Lung (tissue), 12 donors: ENCODE measurements around the gene MOGAT1. TPM values are rescaled to one million over a fixed set of nuclear protein-coding genes. Genes with fewer than 3 reads are reported as not detected.

Experiments
- ATAC-seq: fragments of 200-7000 bp; cut with Tn5 transposase; one replicate; pipeline ENCODE4 v1.9.1; 2020; ENCODE audit warnings: moderate number of reproducible peaks; ENCODE audit not compliant: insufficient read depth, low FRiP score
- DNase-seq, 3 donors: peaks; one replicate each; pipeline ENCODE4 v3.0.0-alpha.2; 2013 to 2017
- H3K27ac ChIP-seq, 2 donors: one replicate each; pipeline ENCODE4 v1.5.1; 2013; ENCODE audit warnings: mild to moderate bottlenecking in 2 of 2, moderate library complexity in 2 of 2, control low read depth in 1 of 2, inconsistent platforms in 1 of 2, low read depth in 1 of 2, low read length in 1 of 2
- H3K27me3 ChIP-seq, 3 donors: one replicate each; pipeline ENCODE4 v1.5.1; 2013; ENCODE audit warnings: low read length in 2 of 3; ENCODE audit not compliant: control insufficient read depth in 3 of 3, insufficient read depth in 3 of 3
- H3K36me3 ChIP-seq, 4 donors: one replicate each; pipeline ENCODE4 v1.5.1; 2013; ENCODE audit warnings: low read length in 4 of 4, mild to moderate bottlenecking in 1 of 4, moderate library complexity in 1 of 4; ENCODE audit not compliant: control insufficient read depth in 4 of 4, insufficient read depth in 4 of 4
- H3K4me1 ChIP-seq, 5 donors: one replicate each; pipeline ENCODE4 v1.5.1; 2013; ENCODE audit warnings: low read length in 5 of 5, mild to moderate bottlenecking in 2 of 5, moderate library complexity in 1 of 5; ENCODE audit not compliant: control insufficient read depth in 5 of 5, insufficient read depth in 5 of 5
- H3K4me3 ChIP-seq: one replicate; pipeline ENCODE4 v1.5.1; 2013; ENCODE audit warnings: mild to moderate bottlenecking, control low read depth, moderate library complexity
- H3K9ac ChIP-seq, 2 donors: one replicate each; pipeline ENCODE4 v1.5.1; 2013; ENCODE audit warnings: low read length in 2 of 2, control low read depth in 1 of 2; ENCODE audit not compliant: insufficient read depth in 1 of 2
- H3K9me3 ChIP-seq, 4 donors: one replicate each; pipeline ENCODE4 v1.5.1; 2013; ENCODE audit warnings: low read length in 3 of 4, mild to moderate bottlenecking in 1 of 4, moderate library complexity in 1 of 4; ENCODE audit not compliant: control insufficient read depth in 4 of 4, insufficient read depth in 3 of 4
- CTCF ChIP-seq: IDR thresholded peaks from 2 replicates; pipeline ENCODE4 v1.5.1; 2012; ENCODE audit warnings: mild to moderate bottlenecking; ENCODE audit errors: control extremely low read depth, extremely low read depth
- WGBS, 2 donors: extraction: QIAGEN DNeasy Blood & Tissue Kit; methylation state at CpG; one replicate each; pipeline ENCODE4 v1.1.7; 2013; 5-methylcytosine and 5-hydroxymethylcytosine counted together
- polyA plus RNA-seq, 2 donors: library from polyadenylated mRNA; stranded (reverse); fragments of 200-250 nt; gene quantifications; one replicate each; pipeline ENCODE4 v1.2.1, GENCODE V29; 2013
- total RNA-seq, 2 donors: library from RNA; depleted of rRNA in 1 of 2; stranded (reverse); fragments of >200 nt in 1 of 2; gene quantifications; one replicate each; pipeline ENCODE4 v1.2.1, GENCODE V29; 2014 to 2021
- donor health status: control.
- donor health status: control.
- donor health status: Bipolar disorder and iron deficiency.
- donor health status: healthy.
- donor health status: DM: yes; HTN: yes; CAD: no.

Gene MOGAT1
- total and polyA plus RNA-seq, 4 donors: 0.08 to 1.7 (median 0.18) TPM; not detected in 1

- Histone ChIP-seq H3K9ac (no peak overlapping the region), H3K36me3 (no peaks in the 10 kb centered on the region), H3K27ac (no peak overlapping the region), H3K9me3 (no peaks in the 10 kb centered on the region), H3K4me3 (no peak overlapping the region), H3K4me1 (peaks cover 0 to 10% (median 0%) of the 10 kb centered on the region in 5 donors), H3K27me3 (peaks cover 0 to 21% (median 19%) of the 10 kb centered on the region in 3 donors)
- 16 to 22% methylated on average over 10 of the region's 10 CpGs for WGBS, 2 donors
- ATAC-seq (no peak), DNase-seq (no peak)
- no peak for TF ChIP-seq CTCF
These were observed 577 bp downstream of the MOGAT1 start for GRCh38 chr2:222672068-222672401.

- no peak overlapping the region for H3K27ac ChIP-seq
These were observed 1.8 kb downstream of the MOGAT1 start for GRCh38 chr2:222673273-222673672.

GRCh38 chr2:222673883-222674282 lies 2.4 kb downstream of the MOGAT1 start:
- H3K27ac ChIP-seq: no peak overlapping the region
- no peak overlapping the region for H3K9ac ChIP-seq
- no peak for TF ChIP-seq CTCF
- no peak for DNase-seq
- no peak overlapping the region for H3K4me3 ChIP-seq
- H3K36me3 ChIP-seq: no peaks in the 10 kb centered on the region
- 88% methylated on average over 5 of the region's 5 CpGs for WGBS, 2 donors
- H3K27me3 ChIP-seq: peaks cover 0 to 27% (median 19%) of the 10 kb centered on the region in 3 donors
- ATAC-seq: no peak
- peaks cover 0 to 10% (median 0%) of the 10 kb centered on the region in 5 donors for H3K4me1 ChIP-seq
- no peaks in the 10 kb centered on the region for H3K9me3 ChIP-seq

More at GRCh38 chr2:222673273-222673672, 1.8 kb downstream of the MOGAT1 start:
- H3K4me3 ChIP-seq: no peak overlapping the region
- DNase-seq (no peak), ATAC-seq (no peak)
- WGBS, 2 donors: 66 to 77% methylated on average over 7 of the region's 7 CpGs
- TF ChIP-seq CTCF: no peak
- no peaks in the 10 kb centered on the region for H3K36me3 ChIP-seq
- no peak overlapping the region for H3K9ac ChIP-seq
- H3K4me1 ChIP-seq: peaks cover 0 to 10% (median 0%) of the 10 kb centered on the region in 5 donors
- no peaks in the 10 kb centered on the region for H3K9me3 ChIP-seq
- H3K27me3 ChIP-seq: peaks cover 0 to 27% (median 19%) of the 10 kb centered on the region in 3 donors

GRCh38 chr2:222677981-222678380 lies 6.5 kb downstream of the MOGAT1 start:
- Histone ChIP-seq H3K4me3 (no peak overlapping the region), H3K9ac (no peak overlapping the region), H3K27ac (no peak overlapping the region), H3K36me3 (no peaks in the 10 kb centered on the region), H3K9me3 (no peaks in the 10 kb centered on the region), H3K27me3 (peaks cover 0 to 23% (median 14%) of the 10 kb centered on the region in 3 donors), H3K4me1 (no peaks in the 10 kb centered on the region)
- TF ChIP-seq CTCF: no peak
- no peak for DNase-seq
- ATAC-seq: no peak
- 80 to 81% methylated on average over 3 of the region's 3 CpGs for WGBS, 2 donors
